Measurements from ENCODE around the gene GPR173. TPM values are rescaled to one million over a fixed set of nuclear protein-coding genes. Genes with fewer than 3 reads are reported as not detected.
A peak's percentile ranks its signal among the peaks of the same experiment; 100 is the strongest.

GPR173 gene
- total and polyA plus RNA-seq, 2 of the 8 experiments (the other 6 are each of a cell fraction or from before 2014, with no cell fraction given) = 7.0 to 11.3 TPM

DNA sequence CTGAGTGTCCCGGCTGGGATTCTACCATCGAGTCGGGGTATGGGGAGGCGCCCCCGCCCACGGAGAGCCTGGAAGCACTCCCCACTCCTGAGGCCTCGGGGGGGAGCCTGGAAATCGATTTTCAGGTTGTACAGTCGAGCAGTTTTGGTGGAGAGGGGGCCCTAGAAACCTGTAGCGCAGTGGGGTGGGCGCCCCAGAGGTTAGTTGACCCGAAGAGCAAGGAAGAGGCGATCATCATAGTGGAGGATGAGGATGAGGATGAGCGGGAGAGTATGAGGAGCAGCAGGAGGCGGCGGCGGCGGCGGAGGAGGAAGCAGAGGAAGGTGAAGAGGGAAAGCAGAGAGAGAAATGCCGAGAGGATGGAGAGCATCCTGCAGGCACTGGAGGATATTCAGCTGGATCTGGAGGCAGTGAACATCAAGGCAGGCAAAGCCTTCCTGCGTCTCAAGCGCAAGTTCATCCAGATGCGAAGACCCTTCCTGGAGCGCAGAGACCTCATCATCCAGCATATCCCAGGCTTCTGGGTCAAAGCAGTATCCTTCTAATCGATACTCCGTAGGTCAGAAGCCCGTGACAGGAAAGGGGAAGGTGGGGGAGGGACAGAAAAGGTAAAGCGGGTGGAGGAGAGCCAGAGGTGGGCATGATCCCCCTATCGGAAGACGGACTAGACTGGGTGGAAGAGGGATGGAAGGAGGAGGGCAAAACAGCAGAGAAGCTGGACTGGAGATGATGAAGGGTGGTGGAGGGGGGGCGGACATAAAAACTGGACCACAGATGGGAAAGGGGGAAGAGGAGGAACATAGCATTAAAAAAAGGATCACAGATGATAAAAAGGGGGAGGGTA, 34.4 kb downstream of the GPR173 start:
- Histone ChIP-seq H4K8ac (ENCODE audit: extremely low read depth, insufficient read depth, low read length) (0 out of 2 replicates have a peak overlapping the region, but pooled peaks have one; percentile 51), H4K20me1 (replicated peaks in 1 of 2; ENCODE audit: control insufficient read depth in 1 of 2, insufficient read depth in 2 of 2, low read length in 2 of 2) (peaks cover 0 to 9% of the 10 kb centered on the region in 2 experiments), H2BK12ac (ENCODE audit: low read depth, low read length) (no peak overlapping the region), H3K27ac (ENCODE audit: low read depth, low read length) (no peak overlapping the region), H3K79me2 (ENCODE audit: control insufficient read depth in 1 of 2, insufficient read depth in 2 of 2, low read length in 2 of 2) (peaks cover 0 to 11% of the 10 kb centered on the region in 2 experiments; a peak in 2 of 4 replicates), H3K36me3 (ENCODE audit: control insufficient read depth in 2 of 4, insufficient read depth in 4 of 4, low read length in 3 of 4) (peaks cover 6 to 32% (median 17%) of the 10 kb centered on the region in 4 experiments; a peak in 6 of 8 replicates), H3K79me1 (ENCODE audit: low read depth, low read length) (no peaks in the 10 kb centered on the region; the same call in 1 of the 2 replicates), H3K23me2 (ENCODE audit: low read depth, low read length) (peaks cover 2% of the 10 kb centered on the region; the same call in 1 of the 2 replicates), H2AFZ (ENCODE audit: low read length) (no peak overlapping the region), H2AK5ac (ENCODE audit: low read depth, low read length) (no peak overlapping the region), H2BK15ac (ENCODE audit: low read length) (no peak overlapping the region), H3K9ac (replicated peaks in 1 of 4; ENCODE audit: extremely low read depth in 1 of 4, low read depth in 3 of 4, low read length in 3 of 4) (peak overlapping the region in 3 of 4 experiments; percentile 53 to 77 (median 73); a peak in 5 of 7 replicates), H3K4me1 (replicated peaks in 1 of 4; ENCODE audit: control insufficient read depth in 3 of 4, insufficient read depth in 4 of 4, low read length in 3 of 4) (no peaks in the 10 kb centered on the region; a peak in 1 of 7 replicates), H3K56ac (replicated peaks; ENCODE audit: insufficient read length, low read depth, low read length) (no peak overlapping the region), H3K18ac (ENCODE audit: extremely low read depth, low read length) (no peak overlapping the region), H2BK5ac (ENCODE audit: low read depth, low read length) (no peak overlapping the region), H3K4ac (replicated peaks; ENCODE audit: insufficient read length, low read depth, low read length) (no peak overlapping the region), H3K4me2 (ENCODE audit: insufficient read depth in 1 of 2, low read depth in 2 of 2, low read length in 2 of 2) (peak overlapping the region; percentile 84 to 95), H4K5ac (ENCODE audit: insufficient read length, low read depth, low read length) (no peak overlapping the region), H3K23ac (ENCODE audit: insufficient read length) (no peak overlapping the region), H4K91ac (replicated peaks; ENCODE audit: insufficient read length, low read length) (no peak overlapping the region), H3K27me3 (replicated peaks in 1 of 4; ENCODE audit: control insufficient read depth in 3 of 4, extremely low read depth in 1 of 4, insufficient read depth in 3 of 4, low read length in 3 of 4) (no peaks in the 10 kb centered on the region), H2BK20ac (ENCODE audit: low read length) (no peak overlapping the region), H3K9me3 (ENCODE audit: insufficient read depth in 2 of 2, low read depth in 1 of 2, low read length in 1 of 2) (no peaks in the 10 kb centered on the region), H3K14ac (ENCODE audit: insufficient read length) (no peak overlapping the region), H3K4me3 (ENCODE audit: extremely low read depth in 1 of 4, insufficient read depth in 2 of 4, low read depth in 3 of 4, low read length in 4 of 4) (peak overlapping the region; percentile 66 to 87 (median 68)), H2BK120ac (replicated peaks; ENCODE audit: low read depth, low read length) (no peak overlapping the region)
- DNase-seq (ENCODE audit: low read depth in 1 of 2, low spot score in 2 of 2) = no peak
- 18% methylated on average over 20 of the region's 31 CpGs; no CpG with 5 or more reads in 1 of the 2 experiments for WGBS, 2 experiments (ENCODE audit: extremely low coverage in 1 of 2, insufficient coverage in 1 of 2, insufficient read length in 1 of 2, insufficient replicate concordance in 2 of 2, low coverage in 1 of 2, low lambda C conversion rate in 2 of 2, missing lambda C conversion rate in 1 of 2)
- TF ChIP-seq JUN (IDR thresholded peaks at IDR 0.05; ENCODE audit: low read depth, low read length) (no peak), CEBPB (IDR thresholded peaks at IDR 0.05; ENCODE audit: low read depth, low read length) (no peak), RAD21 (IDR thresholded peaks at IDR 0.05 in 1 of 2, conservative IDR thresholded peaks at IDR 0.05 in 1 of 2; ENCODE audit: low read depth in 2 of 2, low read length in 2 of 2) (no peak), KDM4A (IDR thresholded peaks at IDR 0.05; ENCODE audit: low read depth, low read length, severe bottlenecking) (no peak)
- CTCF ChIA-PET (ENCODE audit: partially characterized antibody) = interaction anchor here (1.4 kb wide), 1 partner anchor 8 kb away, joined by 4 read pairs; no protein-coding TSS in a partner anchor
- POLR2A ChIA-PET (ENCODE audit: partially characterized antibody) = interaction anchor here (0.5 to 1.7 kb wide), 6 partner anchors 11 to 143 kb away, joined by 3 to 12 read pairs (median 4); partner anchors contain the start of genes GPR173 and KANTR
- no peak for FAIRE-seq
